ENCODE measurements around the gene RNF144A. TPM values are rescaled to one million over a fixed set of nuclear protein-coding genes. Genes with fewer than 3 reads are reported as not detected.

RNF144A gene
- total RNA-seq, 1 donor = 4.3 TPM

GRCh38 chr2:7033136-7033960 lies 116.1 kb downstream of the RNF144A start:
- no peak for DNase-seq (ENCODE audit: low read depth)
- no peak for TF ChIP-seq CTCF (IDR thresholded peaks at IDR 0.05; ENCODE audit: insufficient read depth, low read depth, low read length)
- H3K4me3 ChIP-seq (ENCODE audit: low read depth, low read length) = no peak overlapping the region

GRCh38 chr2:7034303-7034702 lies 117.1 kb downstream of the RNF144A start:
- DNase-seq (ENCODE audit: low read depth) = no peak
- no peak overlapping the region for H3K4me3 ChIP-seq (ENCODE audit: low read depth, low read length)
- no peak for TF ChIP-seq CTCF (IDR thresholded peaks at IDR 0.05; ENCODE audit: insufficient read depth, low read depth, low read length)

GRCh38 chr2:7035884-7036283 lies 118.7 kb downstream of the RNF144A start:
- no peak overlapping the region for H3K4me3 ChIP-seq (ENCODE audit: low read depth, low read length)
- no peak for DNase-seq (ENCODE audit: low read depth)
- TF ChIP-seq CTCF (IDR thresholded peaks at IDR 0.05; ENCODE audit: insufficient read depth, low read depth, low read length) = no peak

GRCh38 chr2:7037340-7038333 lies 120.4 kb downstream of the RNF144A start:
- DNase-seq (ENCODE audit: low read depth) = peak; percentile 60
- no peak overlapping the region for H3K4me3 ChIP-seq (ENCODE audit: low read depth, low read length)
- peak; percentile 68 for TF ChIP-seq CTCF (IDR thresholded peaks at IDR 0.05; ENCODE audit: insufficient read depth, low read depth, low read length)

GRCh38 chr2:7040547-7040946 lies 123.3 kb downstream of the RNF144A start:
- no peak overlapping the region for H3K4me3 ChIP-seq (ENCODE audit: low read depth, low read length)
- DNase-seq (ENCODE audit: low read depth) = no peak
- no peak for TF ChIP-seq CTCF (IDR thresholded peaks at IDR 0.05; ENCODE audit: insufficient read depth, low read depth, low read length)

- H3K4me3 ChIP-seq (ENCODE audit: low read depth, low read length) = no peak overlapping the region
- DNase-seq (ENCODE audit: low read depth) = no peak
- TF ChIP-seq CTCF (IDR thresholded peaks at IDR 0.05; ENCODE audit: insufficient read depth, low read depth, low read length) = no peak
Measured at GRCh38 chr2:7041421-7041820, 124.2 kb downstream of the RNF144A start.

All from fibroblast of villous mesenchyme (primary cell).